GM10266 (cell line): ENCODE results near the gene ANO7.

Experiments used
- DNase-seq: peaks from one replicate; pipeline ENCODE4 v3.0.0; 2012; ENCODE audit errors: extremely low spot score
- CTCF ChIP-seq: IDR thresholded peaks from 2 replicates; pipeline ENCODE4 v1.5.1; 2012; ENCODE audit warnings: mild to moderate bottlenecking, low read depth; ENCODE audit not compliant: control insufficient read depth, insufficient read depth; ENCODE audit errors: missing control alignments

ANO7 gene

DNA sequence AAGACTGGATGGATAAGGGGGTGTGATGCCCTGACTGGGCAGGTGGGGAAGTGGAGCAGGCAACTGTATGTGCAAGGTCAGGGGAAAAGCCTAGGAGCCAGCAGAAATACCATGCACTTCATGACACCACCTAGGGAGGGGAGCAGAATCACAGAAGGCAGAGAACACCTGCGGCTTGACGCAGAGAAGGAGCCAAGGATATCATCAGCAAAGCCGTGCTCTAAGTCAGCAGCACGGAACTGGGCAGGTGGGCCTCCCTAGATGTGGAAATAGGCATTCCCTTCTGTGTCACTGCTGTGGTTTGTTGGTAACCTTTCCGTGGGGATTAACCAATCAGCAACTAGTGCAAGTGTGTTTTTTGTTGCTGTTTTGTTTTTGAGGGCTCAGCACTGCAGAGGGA is 85.7 kb downstream of the ANO7 start:
- TF ChIP-seq CTCF: no peak
- DNase-seq: no peak
